WTC11 (cell line): ENCODE measurements around the gene LMAN2.

Experiments used
- CBFB ChIP-seq: sonication (generic); formaldehyde crosslinking; IDR thresholded peaks from 2 replicates; pipeline ENCODE4 v1.8.1; 2022; ENCODE audit warnings: mild to moderate bottlenecking, low read depth, missing genetic modification reagents
- NFYB ChIP-seq: sonication (generic); formaldehyde crosslinking; conservative IDR thresholded peaks from 2 replicates; pipeline ENCODE4 v1.8.0; 2022; ENCODE audit warnings: low read depth, missing genetic modification reagents
- ZNF423 ChIP-seq: fragments of 250-450 bp; sonication (Bioruptor Pico); IDR thresholded peaks from 2 replicates; pipeline ENCODE4 v2.1.2; 2022; ENCODE audit warnings: mild to moderate bottlenecking, moderate library complexity
- TF ChIP-seq, protein P1 (sequence below): fragments of 200-600 bp; IDR thresholded peaks from 2 replicates; pipeline ENCODE4 v1.8.0; 2022; ENCODE audit warnings: antibody characterized with exemption
- TF ChIP-seq, protein P2 (sequence below): sonication (generic); formaldehyde crosslinking; IDR thresholded peaks from 2 replicates; pipeline ENCODE4 v1.8.1; 2023; ENCODE audit warnings: mild to moderate bottlenecking, missing genetic modification reagents
- TF ChIP-seq, protein P3 (sequence below): sonication (generic); formaldehyde crosslinking; conservative IDR thresholded peaks from 2 replicates; pipeline ENCODE4 v1.8.1; 2022; ENCODE audit warnings: mild to moderate bottlenecking, missing genetic modification reagents

DNA sequence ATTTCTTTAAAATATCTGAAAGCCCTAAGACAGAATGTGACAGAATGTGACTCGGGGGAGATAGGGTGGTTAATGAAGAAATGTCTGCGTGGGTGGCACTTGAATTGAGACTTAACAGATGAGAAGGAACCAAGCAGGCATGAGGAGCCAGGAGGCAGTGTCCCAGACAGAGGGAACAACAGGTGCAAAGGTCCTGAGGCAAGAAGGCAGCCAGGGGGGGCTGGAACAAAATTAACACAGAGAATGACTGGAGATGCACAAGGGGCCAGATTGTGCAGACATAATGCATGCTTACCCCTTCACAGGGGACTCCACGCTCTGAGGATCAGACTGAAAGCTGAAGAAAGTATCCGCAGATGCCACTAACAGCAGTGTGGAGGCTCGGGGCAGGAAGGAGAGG is 1.7 kb downstream of the LMAN2 start:
- TF ChIP-seq, protein P1, sequence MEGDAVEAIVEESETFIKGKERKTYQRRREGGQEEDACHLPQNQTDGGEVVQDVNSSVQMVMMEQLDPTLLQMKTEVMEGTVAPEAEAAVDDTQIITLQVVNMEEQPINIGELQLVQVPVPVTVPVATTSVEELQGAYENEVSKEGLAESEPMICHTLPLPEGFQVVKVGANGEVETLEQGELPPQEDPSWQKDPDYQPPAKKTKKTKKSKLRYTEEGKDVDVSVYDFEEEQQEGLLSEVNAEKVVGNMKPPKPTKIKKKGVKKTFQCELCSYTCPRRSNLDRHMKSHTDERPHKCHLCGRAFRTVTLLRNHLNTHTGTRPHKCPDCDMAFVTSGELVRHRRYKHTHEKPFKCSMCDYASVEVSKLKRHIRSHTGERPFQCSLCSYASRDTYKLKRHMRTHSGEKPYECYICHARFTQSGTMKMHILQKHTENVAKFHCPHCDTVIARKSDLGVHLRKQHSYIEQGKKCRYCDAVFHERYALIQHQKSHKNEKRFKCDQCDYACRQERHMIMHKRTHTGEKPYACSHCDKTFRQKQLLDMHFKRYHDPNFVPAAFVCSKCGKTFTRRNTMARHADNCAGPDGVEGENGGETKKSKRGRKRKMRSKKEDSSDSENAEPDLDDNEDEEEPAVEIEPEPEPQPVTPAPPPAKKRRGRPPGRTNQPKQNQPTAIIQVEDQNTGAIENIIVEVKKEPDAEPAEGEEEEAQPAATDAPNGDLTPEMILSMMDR: no peak
- TF ChIP-seq ZNF423 (no peak), NFYB (no peak), CBFB (CRISPR knock-in tag) (no peak)
- TF ChIP-seq, protein P2, sequence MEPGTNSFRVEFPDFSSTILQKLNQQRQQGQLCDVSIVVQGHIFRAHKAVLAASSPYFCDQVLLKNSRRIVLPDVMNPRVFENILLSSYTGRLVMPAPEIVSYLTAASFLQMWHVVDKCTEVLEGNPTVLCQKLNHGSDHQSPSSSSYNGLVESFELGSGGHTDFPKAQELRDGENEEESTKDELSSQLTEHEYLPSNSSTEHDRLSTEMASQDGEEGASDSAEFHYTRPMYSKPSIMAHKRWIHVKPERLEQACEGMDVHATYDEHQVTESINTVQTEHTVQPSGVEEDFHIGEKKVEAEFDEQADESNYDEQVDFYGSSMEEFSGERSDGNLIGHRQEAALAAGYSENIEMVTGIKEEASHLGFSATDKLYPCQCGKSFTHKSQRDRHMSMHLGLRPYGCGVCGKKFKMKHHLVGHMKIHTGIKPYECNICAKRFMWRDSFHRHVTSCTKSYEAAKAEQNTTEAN: no peak
- TF ChIP-seq, protein P3, sequence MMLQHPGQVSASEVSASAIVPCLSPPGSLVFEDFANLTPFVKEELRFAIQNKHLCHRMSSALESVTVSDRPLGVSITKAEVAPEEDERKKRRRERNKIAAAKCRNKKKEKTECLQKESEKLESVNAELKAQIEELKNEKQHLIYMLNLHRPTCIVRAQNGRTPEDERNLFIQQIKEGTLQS: no peak
